Smooth muscle cell (in vitro differentiated cells): Measurements from ENCODE around the gene HHATL. TPM values are rescaled to one million over a fixed set of nuclear protein-coding genes. Genes with fewer than 3 reads are reported as not detected.

ENCODE experiments used
- DNase-seq: peaks from one replicate; lab custom pipeline; 2025; ENCODE audit not compliant: unreplicated experiment; lab: John Stamatoyannopoulos, UW
- H2AFZ ChIP-seq: fragments of 200-600 bp; sonication (generic); 2 replicates; pipeline ENCODE4 v1.6.0; 2016; ENCODE audit warnings: antibody characterized with exemption, low read depth, mild to moderate bottlenecking
- H3F3A ChIP-seq: fragments of 200-600 bp; sonication (generic); 2 replicates; pipeline ENCODE4 v1.6.0; 2017; ENCODE audit warnings: antibody characterized with exemption, low read depth
- H3K27ac ChIP-seq: fragments of 200-600 bp; sonication (generic); 2 replicates; pipeline ENCODE4 v1.5.1; 2016; ENCODE audit warnings: low read depth, mild to moderate bottlenecking
- H3K27me3 ChIP-seq: fragments of 200-600 bp; sonication (generic); 2 replicates; pipeline ENCODE4 v1.6.1; 2016; ENCODE audit warnings: low read depth, mild to moderate bottlenecking
- H3K36me3 ChIP-seq: fragments of 200-600 bp; sonication (generic); 2 replicates; pipeline ENCODE4 v1.5.1; 2016; ENCODE audit warnings: low read depth
- H3K4me1 ChIP-seq: fragments of 200-600 bp; sonication (generic); 2 replicates; pipeline ENCODE4 v1.5.1; 2016; ENCODE audit warnings: low read depth
- H3K4me2 ChIP-seq: fragments of 200-600 bp; sonication (generic); 2 replicates; pipeline ENCODE4 v1.6.0; 2016; ENCODE audit warnings: mild to moderate bottlenecking
- H3K4me3 ChIP-seq: fragments of 200-600 bp; sonication (generic); 2 replicates; pipeline ENCODE4 v1.5.1; 2016; ENCODE audit warnings: mild to moderate bottlenecking
- H3K79me2 ChIP-seq: fragments of 200-600 bp; sonication (generic); 2 replicates; pipeline ENCODE4 v1.6.0; 2016; ENCODE audit warnings: low read depth, mild to moderate bottlenecking
- H3K9ac ChIP-seq: fragments of 200-600 bp; sonication (generic); 2 replicates; pipeline ENCODE4 v1.6.0; 2016; ENCODE audit warnings: low read depth
- H3K9me3 ChIP-seq: fragments of 200-600 bp; sonication (generic); replicated peaks from 2 replicates; pipeline ENCODE4 v1.5.1; 2016; ENCODE audit warnings: low read depth
- H4K20me1 ChIP-seq: fragments of 200-600 bp; sonication (generic); 2 replicates; pipeline ENCODE4 v1.6.0; 2016; ENCODE audit warnings: low read depth
- CTCF ChIP-seq: fragments of 200-600 bp; sonication (generic); IDR thresholded peaks from 2 replicates; pipeline ENCODE4 v1.5.1; 2017; ENCODE audit warnings: borderline replicate concordance, mild to moderate bottlenecking, antibody characterized with exemption; ENCODE audit not compliant: insufficient read depth, poor library complexity, severe bottlenecking
- WGBS: methylation state at CpG from one replicate; pipeline ENCODE4 v1.1.7; 2016; ENCODE audit warnings: low lambda C conversion rate; 5-methylcytosine and 5-hydroxymethylcytosine counted together
- polyA plus RNA-seq: library from polyadenylated mRNA; unstranded; fragments of >200 nt; fragmentation: Nextera tagmentation; extraction: Ambion mirVana; gene quantifications from 2 replicates; pipeline ENCODE4 v1.2.1, GENCODE V29; 2016
- total RNA-seq: library from RNA; depleted of rRNA; stranded (reverse); fragments of >200 nt; gene quantifications from 2 replicates; pipeline ENCODE4 v1.2.3, GENCODE V29; 2014

The HHATL gene
- total and polyA plus RNA-seq, 2 experiments from 2014 or later, result not detected

- H3K4me1 ChIP-seq, result no peaks in the 10 kb centered on the region
- H3K9ac ChIP-seq, result no peak overlapping the region
- H3K4me2 ChIP-seq, result no peak overlapping the region
- no peak overlapping the region for H2AFZ ChIP-seq
- H3F3A ChIP-seq, result no peaks in the 10 kb centered on the region
- no peak overlapping the region for H3K4me3 ChIP-seq
- H3K27me3 ChIP-seq, result peaks cover 9% of the 10 kb centered on the region
- H4K20me1 ChIP-seq, result no peaks in the 10 kb centered on the region
- no peaks in the 10 kb centered on the region for H3K36me3 ChIP-seq
- no peak for TF ChIP-seq CTCF
- WGBS, result 88% methylated on average over 7 of the region's 7 CpGs
- no peak overlapping the region for H3K27ac ChIP-seq
- H3K79me2 ChIP-seq, result no peaks in the 10 kb centered on the region
- no peak for DNase-seq
- H3K9me3 ChIP-seq, result no peaks in the 10 kb centered on the region
Measured at GRCh38 chr3:42690191-42690590, 12.4 kb downstream of the HHATL start.

- WGBS, result 80% methylated on average over 8 of the region's 9 CpGs
- H3K79me2 ChIP-seq, result no peaks in the 10 kb centered on the region
- DNase-seq, result no peak
- H3K4me3 ChIP-seq, result no peak overlapping the region
- no peaks in the 10 kb centered on the region for H3F3A ChIP-seq
- no peaks in the 10 kb centered on the region for H3K4me1 ChIP-seq
- TF ChIP-seq CTCF, result no peak
- no peak overlapping the region for H2AFZ ChIP-seq
- H3K27ac ChIP-seq, result no peak overlapping the region
- H3K9ac ChIP-seq, result no peak overlapping the region
- H3K27me3 ChIP-seq, result peaks cover 3% of the 10 kb centered on the region
- no peaks in the 10 kb centered on the region for H3K36me3 ChIP-seq
- no peaks in the 10 kb centered on the region for H4K20me1 ChIP-seq
- no peaks in the 10 kb centered on the region for H3K9me3 ChIP-seq
- no peak overlapping the region for H3K4me2 ChIP-seq
Measured at GRCh38 chr3:42689421-42690014, 13.1 kb downstream of the HHATL start.

GRCh38 chr3:42688487-42689420, 13.8 kb downstream of the HHATL start:
- no peak overlapping the region for H2AFZ ChIP-seq
- H3K79me2 ChIP-seq, result no peaks in the 10 kb centered on the region
- H3K4me1 ChIP-seq, result no peaks in the 10 kb centered on the region
- H3K4me2 ChIP-seq, result no peak overlapping the region
- no peaks in the 10 kb centered on the region for H3F3A ChIP-seq
- H3K36me3 ChIP-seq, result no peaks in the 10 kb centered on the region
- no peak for TF ChIP-seq CTCF
- WGBS, result 90% methylated on average over 22 of the region's 22 CpGs
- H3K9ac ChIP-seq, result no peak overlapping the region
- H3K9me3 ChIP-seq, result no peaks in the 10 kb centered on the region
- H3K4me3 ChIP-seq, result no peak overlapping the region
- no peaks in the 10 kb centered on the region for H4K20me1 ChIP-seq
- H3K27me3 ChIP-seq, result peaks cover 3% of the 10 kb centered on the region
- no peak for DNase-seq
- no peak overlapping the region for H3K27ac ChIP-seq
